NCI-H748 treated with DMSO at 0.1 percent for 48 hours (cell line): ENCODE data around the gene STC2.
A peak's percentile ranks its signal among the peaks of the same experiment; 100 is the strongest.

Experiments used
- DNase-seq: peaks from one replicate; lab custom pipeline; 2025; lab: John Stamatoyannopoulos, UW

The STC2 gene

GRCh38 chr5:173312821-173313220, 15.4 kb downstream of the STC2 start:
- no peak for DNase-seq

DNA sequence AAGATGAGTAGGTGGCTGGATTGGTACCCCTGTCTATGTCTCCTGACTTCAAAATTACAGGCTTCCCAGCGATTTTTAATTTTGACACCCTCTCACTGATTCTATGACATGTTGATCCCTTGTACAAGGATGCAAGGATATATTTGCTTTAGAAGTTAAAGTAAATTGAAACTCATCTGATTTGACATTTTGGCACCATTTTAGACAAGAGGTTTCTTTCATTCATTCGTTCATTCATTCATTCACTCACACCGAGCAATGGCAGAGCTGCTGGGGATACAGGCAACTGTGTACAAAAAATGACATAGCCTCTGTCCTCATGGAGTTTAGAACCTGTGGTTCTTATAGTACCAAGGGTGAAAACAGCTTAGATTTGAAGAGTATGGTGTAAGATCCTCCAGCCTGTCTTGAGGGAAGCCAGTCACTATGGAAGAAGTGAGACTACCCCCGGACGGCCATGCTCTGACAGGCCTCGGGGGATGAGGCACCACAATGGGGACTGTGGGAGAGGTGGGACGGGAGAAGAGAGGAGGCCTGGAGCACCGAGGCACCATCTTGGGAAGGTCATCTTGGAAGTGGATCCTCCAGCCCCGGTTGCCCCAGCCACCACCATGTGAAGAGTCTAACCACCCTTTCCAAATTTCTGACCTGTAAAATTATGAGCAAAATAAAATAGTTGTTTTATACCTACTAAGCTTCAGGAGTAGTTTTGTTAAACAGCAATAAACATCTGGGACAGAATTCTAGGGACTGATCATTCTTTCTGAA, 16.2 kb downstream of the STC2 start:
- no peak for DNase-seq

- DNase-seq: no peak
These were observed 17.1 kb downstream of the STC2 start for GRCh38 chr5:173310861-173311785.

DNA sequence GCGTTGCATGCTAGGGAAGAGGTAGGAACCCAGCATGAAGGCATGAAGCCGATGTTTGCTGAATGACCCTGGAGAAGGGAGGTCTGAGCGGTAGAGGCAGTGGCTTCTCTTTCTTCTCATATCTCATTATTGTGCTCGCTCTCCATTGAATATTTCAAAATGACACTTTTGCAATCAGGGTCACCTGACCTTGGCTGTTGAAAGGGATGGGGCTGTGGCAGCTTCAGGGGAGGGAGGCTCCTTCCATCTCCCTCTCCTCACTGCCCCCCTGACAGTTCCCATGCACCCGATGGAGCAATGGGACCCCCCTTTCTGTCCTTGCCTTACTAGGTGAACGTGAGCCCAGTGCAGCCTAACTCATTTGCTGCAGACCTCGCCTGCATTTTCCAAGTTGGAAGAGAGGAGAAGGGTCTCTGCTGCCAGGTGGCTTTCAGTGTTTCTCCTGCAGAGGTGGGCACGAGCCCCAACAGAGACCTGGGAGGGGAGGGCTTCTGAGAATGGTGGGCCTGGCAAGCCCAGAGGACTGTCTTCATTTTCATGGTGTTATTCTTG, 17.9 kb downstream of the STC2 start:
- DNase-seq: no peak

- no peak for DNase-seq
These were observed 18.5 kb downstream of the STC2 start for GRCh38 chr5:173309731-173310130.

DNA sequence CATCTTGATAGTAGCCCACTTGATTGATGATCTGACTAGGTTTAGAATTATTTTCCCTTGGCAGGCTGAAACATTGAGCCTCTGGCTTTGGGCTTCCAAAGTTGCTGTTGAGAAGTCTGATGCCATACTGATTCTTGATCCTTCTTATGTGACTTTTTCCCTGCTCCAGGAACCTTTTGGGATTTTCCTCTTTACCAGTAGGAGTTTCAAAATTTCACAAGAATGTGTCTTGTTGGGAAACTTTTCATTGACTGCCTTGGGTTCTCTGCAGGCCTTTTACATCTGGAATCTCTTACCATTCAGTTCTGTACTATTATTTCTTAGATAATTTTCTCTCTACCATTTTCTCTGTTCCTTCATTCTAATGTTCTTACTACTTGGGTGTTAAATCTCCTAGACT, 20.0 kb downstream of the STC2 start:
- no peak for DNase-seq

DNA sequence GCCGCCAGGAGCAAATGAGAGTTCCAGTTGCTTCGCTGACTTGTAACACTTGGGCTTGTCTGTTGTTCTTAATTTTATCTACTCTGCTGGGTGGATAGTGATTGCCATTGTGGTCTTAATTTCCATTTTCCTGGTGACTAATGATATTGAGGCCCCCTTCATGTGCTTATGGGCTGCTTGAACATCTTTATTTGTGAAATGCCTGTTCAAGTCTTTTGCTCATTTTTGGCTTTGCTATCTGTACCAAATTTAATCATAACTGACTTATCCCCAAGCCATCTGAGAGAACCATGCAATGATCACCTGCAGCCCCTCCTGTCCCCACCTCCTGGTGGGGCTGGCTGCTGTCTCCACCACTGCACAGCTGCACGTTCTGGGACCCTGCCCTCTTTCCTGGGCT, 20.5 kb downstream of the STC2 start:
- no peak for DNase-seq

- no peak for DNase-seq
These were observed 21.5 kb downstream of the STC2 start for GRCh38 chr5:173306695-173307094.

DNA sequence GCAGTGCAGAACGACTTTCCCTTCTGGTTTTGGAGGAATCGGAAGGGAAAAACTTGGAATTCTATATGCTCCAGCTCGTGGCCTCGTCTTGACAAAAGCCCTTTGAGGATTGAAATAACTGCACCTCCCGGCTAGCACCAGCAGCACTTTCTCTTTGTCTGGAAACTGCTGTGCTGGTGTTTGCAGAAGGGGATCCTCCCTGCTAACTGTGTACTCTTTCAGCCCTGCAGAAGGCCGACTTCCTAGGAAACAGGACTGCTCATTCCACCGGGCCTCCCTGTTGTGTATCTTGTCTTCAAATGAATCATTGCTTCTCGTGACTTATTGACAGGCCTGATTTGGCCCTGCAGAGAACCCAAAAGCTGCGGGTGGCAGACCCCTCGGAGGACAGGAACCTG, 23.6 kb downstream of the STC2 start:
- DNase-seq: no peak

DNA sequence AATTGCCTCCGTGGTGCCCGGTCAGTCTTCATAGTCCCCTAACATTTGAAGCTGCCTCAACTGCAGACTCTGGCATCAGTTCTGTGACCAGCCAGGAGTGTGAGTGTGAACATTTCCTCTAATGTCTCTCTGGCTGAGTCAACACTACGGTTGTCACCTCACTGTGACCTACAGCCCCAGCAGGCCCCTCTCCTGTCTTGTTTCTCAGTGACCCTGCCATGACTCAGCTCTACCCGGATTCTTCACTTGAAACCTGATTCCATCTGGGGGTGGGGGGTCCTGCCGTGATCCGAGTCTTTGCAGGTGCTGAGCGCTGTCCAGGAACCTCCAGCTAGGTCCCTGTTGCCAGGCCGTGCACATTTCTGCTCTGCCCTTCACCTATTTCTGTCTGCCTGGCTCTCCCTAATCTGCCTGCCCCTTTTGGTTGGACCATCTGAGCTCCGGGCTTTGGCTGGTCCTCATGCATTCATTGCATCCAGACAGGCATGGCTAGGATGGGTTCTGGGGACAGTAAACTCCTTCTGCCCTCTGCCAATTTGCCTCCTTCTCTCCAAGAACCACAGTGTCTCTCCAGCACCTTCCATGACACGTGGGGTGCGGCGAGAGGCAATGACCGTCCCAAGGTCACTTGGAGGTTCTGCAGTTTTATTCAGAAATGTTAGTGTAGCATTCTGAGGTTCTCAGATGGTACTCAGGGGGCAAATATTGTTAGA, 24.2 kb downstream of the STC2 start:
- no peak for DNase-seq

- DNase-seq: peak; percentile 53
These were observed 25.6 kb downstream of the STC2 start for GRCh38 chr5:173302546-173303155.

DNA sequence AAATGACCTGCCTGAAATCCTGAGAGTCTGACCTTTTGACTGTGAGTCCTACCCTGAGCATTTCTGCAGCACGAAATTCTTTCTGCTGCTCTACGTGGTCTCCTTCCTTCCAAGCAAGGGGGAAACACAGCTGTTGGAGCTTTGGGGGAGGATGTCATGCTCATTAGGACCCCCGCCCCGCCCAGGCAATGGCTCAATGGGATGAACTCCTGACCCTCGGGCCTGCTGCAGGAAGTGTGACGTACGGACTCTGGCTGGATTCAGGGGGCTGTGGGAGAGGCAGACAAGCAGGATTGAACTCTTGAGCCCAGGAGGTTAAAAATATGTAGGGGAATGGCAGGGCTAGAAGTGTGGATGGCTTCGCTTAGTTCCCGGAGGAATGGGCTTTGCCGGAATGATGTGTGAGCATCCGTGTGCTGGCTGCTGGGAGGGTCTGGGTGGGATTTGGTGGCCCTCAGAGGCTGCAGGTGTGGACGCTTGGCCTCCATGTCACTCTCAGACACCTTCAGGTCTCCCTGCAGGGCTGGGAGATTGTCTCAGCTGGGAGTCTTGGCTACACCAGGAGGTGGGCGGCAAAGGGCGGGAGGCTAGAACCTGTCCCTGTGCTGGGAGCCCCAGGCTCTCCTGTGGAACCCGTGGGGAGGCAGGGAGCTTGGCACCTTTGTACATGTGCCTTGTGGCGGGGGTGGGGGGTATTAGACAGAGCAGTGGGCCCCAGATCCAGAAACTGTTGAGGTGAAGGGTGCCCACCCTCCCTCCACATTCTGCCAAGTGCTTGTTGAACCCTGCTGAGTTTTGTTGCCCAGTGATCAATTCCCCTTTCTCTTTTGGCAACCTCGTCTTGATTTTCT, 26.3 kb downstream of the STC2 start:
- DNase-seq: no peak

DNA sequence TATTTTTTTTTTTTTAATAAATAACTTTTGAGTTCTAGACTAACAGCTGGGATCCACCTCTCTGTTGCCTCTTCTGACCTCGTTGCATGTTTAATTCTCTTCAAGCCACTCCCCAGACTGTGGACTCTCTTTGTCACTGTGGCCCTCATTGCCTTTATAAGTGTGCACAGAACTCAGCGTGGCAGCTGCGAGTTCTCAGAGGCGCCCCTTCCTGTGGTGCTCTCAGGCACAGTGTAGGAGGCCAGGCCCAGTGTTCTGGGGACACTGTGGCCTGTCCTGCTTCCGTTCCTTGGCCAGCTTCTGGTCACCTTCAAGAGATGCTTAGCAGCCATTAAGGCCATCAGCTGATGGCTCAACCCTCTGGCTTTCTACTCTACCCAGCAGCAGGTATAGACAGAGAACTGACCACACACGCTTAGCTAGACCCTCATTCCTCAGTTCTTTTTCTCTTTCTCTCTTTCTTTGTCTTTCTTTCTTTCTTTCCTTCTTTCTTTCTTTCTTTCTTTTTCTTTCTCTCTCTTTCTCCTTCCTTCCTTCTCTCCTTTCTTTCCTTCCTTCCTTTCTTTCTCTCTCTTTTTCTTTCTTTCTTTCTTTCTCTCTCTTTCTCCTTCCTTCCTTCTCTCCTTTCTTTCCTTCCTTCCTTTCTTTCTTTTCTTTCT, 27.7 kb downstream of the STC2 start:
- DNase-seq: no peak

- DNase-seq: no peak
These were observed 28.4 kb downstream of the STC2 start for GRCh38 chr5:173299820-173300219.

DNA sequence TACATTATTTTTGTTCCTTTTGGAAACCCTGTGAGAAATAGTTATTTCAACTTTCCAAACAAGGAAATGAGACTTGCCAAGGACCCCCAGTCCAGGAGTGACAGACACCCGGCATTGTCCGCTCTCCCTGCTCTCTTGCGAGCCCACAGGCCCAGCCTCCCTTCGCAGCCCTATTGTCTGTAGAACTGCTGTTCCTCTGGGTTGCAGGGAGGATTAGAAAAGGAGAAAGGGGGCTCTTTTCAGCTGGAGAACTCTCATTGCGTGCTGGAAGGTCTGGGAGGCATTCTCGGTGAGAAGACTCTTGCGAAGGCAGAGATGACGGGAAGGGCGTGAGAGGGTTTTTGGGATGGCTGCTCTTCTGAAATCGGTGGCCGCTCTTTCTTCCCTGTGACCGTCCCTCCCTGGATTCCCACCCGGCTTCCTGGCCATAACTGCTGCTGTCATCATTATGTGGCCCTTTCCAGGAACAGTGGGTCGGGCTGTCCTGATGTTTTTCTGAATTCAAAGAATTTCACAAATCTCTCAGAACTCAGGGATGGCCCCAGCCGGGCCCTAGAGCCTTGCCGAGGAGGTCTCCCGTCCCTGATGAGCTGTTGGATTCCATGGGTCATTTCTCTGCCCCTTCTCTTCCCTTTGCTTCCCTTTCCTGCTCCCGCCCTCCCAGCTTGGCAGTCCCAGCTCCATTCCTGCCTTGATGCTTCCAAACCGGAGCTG, 29.8 kb downstream of the STC2 start:
- no peak for DNase-seq

GRCh38 chr5:173297813-173298212, 30.4 kb downstream of the STC2 start:
- DNase-seq: no peak

DNA sequence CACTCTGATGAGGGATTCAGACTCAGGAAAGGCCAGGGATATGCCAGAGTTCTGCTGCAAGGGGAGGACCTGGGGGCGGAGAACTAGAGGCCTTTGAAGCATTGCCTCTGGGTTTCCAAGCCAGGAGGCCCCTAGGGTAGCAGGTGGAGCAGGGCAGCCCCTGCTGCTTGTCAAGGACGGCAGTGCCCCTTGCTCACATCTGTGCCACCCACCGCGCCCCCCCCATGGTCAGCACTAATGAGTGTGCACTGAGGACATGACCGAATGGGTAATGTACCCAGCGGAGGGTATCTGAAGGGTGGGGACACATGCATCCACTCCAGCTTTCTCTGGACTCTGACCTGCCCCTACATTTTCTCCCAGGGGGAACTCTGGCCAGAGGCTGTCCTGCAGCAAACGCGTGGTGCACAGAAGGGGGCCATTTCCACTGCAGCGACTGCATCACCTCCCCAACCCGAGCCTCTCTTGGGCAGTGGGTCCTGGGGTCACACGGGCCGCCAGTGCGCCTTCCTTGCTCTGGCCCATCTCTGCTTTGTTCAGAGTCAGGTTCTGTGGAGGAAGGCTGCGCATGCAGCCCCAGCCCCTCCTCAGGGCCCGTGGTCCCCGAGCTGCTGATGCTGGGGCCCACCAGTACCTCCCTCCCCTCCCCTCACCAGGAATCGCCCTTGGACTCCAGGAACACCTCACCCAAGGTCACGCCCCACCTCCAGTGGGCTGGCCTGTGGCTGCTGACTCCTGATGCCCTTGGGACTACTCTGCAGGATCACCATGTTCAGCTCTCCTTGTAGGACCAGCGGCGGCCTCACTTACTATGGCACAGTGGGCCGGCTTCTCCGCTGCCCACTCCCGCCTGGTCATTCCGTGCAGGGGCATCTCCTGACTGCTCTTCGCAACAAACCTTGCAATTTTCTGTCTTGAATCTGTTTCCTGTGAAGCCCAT, 31.2 kb downstream of the STC2 start:
- DNase-seq: no peak

- DNase-seq: no peak
These were observed 32.4 kb downstream of the STC2 start for GRCh38 chr5:173295796-173296195.
